ENCODE data around the gene DCUN1D2. TPM values are rescaled to one million over a fixed set of nuclear protein-coding genes. Genes with fewer than 3 reads are reported as not detected.
A peak's percentile ranks its signal among the peaks of the same experiment; 100 is the strongest.
"Not testable (repeated sequence)": the region's sequence is repeated elsewhere in the genome, so short reads cannot be mapped to it uniquely, and the experiment has no call there.

DCUN1D2 gene
- 10 to 100 TPM; 17.8 to 35.2 (median 19.4) TPM for polyA plus RNA-seq (ENCODE audit: insufficient read length in 4 of 4)

GRCh38 chr13:113490496-113491417, at the start of gene DCUN1D2:
Gene DCUN1D2 (minus strand): TSS chr13:113490711. CDS start chr13:113490669, 42 bp downstream.
- peak; percentile 72 to 86 (median 82) for DNase-seq (ENCODE audit: low read depth in 4 of 4, low spot score in 3 of 4)

GRCh38 chr13:113539822-113540221, 49.3 kb upstream of the DCUN1D2 start:
- DNase-seq (ENCODE audit: low read depth in 4 of 4, low spot score in 3 of 4): no peak

- no peak for DNase-seq (ENCODE audit: low read depth in 4 of 4, low spot score in 3 of 4)
Observed at GRCh38 chr13:113539176-113539575, 48.7 kb upstream of the DCUN1D2 start.

- DNase-seq (ENCODE audit: low read depth in 4 of 4, low spot score in 3 of 4): no peak
Observed at GRCh38 chr13:113538689-113539058, 48.2 kb upstream of the DCUN1D2 start.

GRCh38 chr13:113537909-113538688, 47.6 kb upstream of the DCUN1D2 start:
- DNase-seq (ENCODE audit: low read depth in 4 of 4, low spot score in 3 of 4): no peak

- no peak for DNase-seq (ENCODE audit: low read depth in 4 of 4, low spot score in 3 of 4)
Observed at GRCh38 chr13:113537205-113537604, 46.7 kb upstream of the DCUN1D2 start.

- no peak for DNase-seq (ENCODE audit: low read depth in 4 of 4, low spot score in 3 of 4)
Observed at GRCh38 chr13:113536461-113537110, 46.1 kb upstream of the DCUN1D2 start.

GRCh38 chr13:113535381-113535781, 44.9 kb upstream of the DCUN1D2 start:
- DNase-seq (ENCODE audit: low read depth in 4 of 4, low spot score in 3 of 4): no peak

GRCh38 chr13:113534236-113534860, 43.8 kb upstream of the DCUN1D2 start:
- DNase-seq (ENCODE audit: low read depth in 4 of 4, low spot score in 3 of 4): no peak

- no peak for DNase-seq (ENCODE audit: low read depth in 4 of 4, low spot score in 3 of 4)
Observed at GRCh38 chr13:113533161-113533840, 42.8 kb upstream of the DCUN1D2 start.

GRCh38 chr13:113532156-113532806, 41.8 kb upstream of the DCUN1D2 start:
- no peak for DNase-seq (ENCODE audit: low read depth in 4 of 4, low spot score in 3 of 4)

- no peak for DNase-seq (ENCODE audit: low read depth in 4 of 4, low spot score in 3 of 4)
Observed at GRCh38 chr13:113531041-113531873, 40.7 kb upstream of the DCUN1D2 start.

- DNase-seq (ENCODE audit: low read depth in 4 of 4, low spot score in 3 of 4): no peak
Observed at GRCh38 chr13:113528813-113529180, 38.3 kb upstream of the DCUN1D2 start.

- DNase-seq (ENCODE audit: low read depth in 4 of 4, low spot score in 3 of 4): no peak
Observed at GRCh38 chr13:113528101-113528812, 37.7 kb upstream of the DCUN1D2 start.

GRCh38 chr13:113527272-113527958, 36.9 kb upstream of the DCUN1D2 start:
- DNase-seq (ENCODE audit: low read depth in 4 of 4, low spot score in 3 of 4): no peak

- no peak for DNase-seq (ENCODE audit: low read depth in 4 of 4, low spot score in 3 of 4)
Observed at GRCh38 chr13:113526466-113527220, 36.1 kb upstream of the DCUN1D2 start.

- not testable (repeated sequence) for DNase-seq (ENCODE audit: low read depth in 4 of 4, low spot score in 3 of 4)
Observed at GRCh38 chr13:113522438-113522837, 31.9 kb upstream of the DCUN1D2 start.
